GM18508 (cell line): ENCODE data around the gene OTX2.

Experiments used
- ATAC-seq: cut with Tn5 transposase; IDR thresholded peaks from one replicate; pipeline ENCODE4 v1.9.1; 2021; ENCODE audit warnings: moderate number of reproducible peaks; ENCODE audit not compliant: insufficient read depth, unreplicated experiment

The OTX2 gene

DNA sequence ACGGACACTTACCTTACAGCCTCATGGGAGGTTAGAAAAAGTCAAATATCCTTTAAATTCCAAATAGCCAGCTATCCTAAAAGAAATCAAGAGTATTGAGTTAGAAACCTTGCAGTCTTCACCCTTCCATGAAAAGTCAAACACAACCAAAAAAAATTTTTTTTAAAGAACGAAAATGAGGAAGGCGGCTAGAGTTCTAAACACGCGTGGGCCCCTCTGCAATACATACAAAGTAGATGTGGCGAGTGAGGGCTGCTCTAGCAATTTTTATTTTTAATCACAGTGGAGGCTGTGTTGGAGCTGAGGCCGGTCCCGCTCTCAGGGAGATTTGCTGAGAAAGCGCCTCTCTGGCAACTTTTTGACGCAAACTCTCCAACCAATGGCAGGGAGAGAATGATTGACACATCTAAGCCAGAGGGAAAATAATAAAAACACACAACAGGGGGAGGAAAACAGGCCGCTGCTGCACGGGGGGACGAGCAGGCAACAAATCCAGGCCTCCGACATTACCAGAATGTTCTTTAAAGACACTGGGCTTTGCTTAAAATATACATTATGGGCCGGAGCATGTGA, at the start of gene OTX2:
TSS of gene OTX2 (minus strand) at position 333 of the 573 bp plus-strand sequence. CDS start 5,023 bp downstream, outside the sequence.
- ATAC-seq: no peak

DNA sequence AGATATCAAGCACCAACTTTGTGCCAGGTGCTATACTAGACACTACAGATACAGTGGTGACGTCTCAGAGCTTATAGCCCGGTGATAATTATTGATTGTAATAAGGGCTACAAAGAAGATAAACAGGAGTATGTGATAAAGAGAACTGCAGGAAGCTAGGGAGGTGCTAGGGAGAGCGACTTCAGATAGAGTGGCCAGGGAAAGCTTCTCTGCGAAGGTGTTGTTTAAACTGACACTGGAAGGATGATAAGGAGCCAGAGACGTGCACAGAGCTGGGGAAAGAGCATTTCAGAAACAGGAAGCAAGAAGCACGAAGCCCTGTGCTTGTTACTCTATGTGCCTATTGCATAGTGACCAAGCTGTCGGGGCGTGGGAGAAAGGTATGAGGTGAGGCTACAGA, 48.1 kb upstream of the OTX2 start:
- ATAC-seq: no peak

DNA sequence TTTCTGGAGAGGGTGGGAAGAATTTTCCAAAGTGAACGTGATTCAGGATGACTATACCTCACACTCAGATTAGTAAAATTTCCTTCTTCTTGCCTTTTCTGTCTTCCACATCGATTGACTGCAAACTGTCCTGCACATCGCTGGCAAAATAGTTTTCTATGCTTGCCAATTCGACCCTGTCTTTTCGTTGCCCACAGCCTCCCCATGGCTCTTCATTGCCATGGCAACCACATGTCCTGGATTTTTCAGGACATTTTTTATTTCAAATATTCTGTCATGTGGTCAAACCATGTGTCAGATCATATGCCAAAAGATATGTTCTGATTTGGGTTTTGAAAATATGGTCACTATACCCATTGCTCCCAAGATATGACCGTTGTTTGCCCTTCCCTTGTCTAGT, 46.9 kb upstream of the OTX2 start:
- no peak for ATAC-seq

DNA sequence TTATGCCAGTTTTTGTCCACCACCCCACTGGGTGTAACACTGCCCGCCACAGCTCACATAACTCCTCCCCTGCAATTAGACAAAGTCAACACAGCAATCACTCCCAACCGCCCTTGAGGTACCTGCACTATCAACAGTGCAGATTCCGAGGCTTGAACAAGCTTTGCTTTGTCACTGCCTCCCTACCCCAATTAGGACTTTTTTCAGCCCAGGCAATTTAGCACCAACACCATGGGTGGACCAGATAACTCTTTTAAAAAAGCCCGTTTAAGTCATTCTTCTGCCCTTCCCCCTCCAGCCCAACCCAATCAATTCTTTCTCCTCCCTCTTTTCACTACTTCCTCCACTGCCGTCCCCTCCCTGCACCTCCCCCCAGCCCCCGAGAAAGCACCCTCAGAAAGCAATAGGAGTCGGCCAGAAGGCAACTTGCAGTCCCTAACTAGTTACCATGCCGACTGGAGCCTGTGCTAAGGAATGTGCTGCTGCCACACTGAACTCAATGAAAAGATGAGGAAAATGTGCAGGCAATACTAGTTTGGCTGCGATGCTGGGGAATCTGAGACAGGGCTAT, 45.7 kb upstream of the OTX2 start:
- ATAC-seq: no peak

DNA sequence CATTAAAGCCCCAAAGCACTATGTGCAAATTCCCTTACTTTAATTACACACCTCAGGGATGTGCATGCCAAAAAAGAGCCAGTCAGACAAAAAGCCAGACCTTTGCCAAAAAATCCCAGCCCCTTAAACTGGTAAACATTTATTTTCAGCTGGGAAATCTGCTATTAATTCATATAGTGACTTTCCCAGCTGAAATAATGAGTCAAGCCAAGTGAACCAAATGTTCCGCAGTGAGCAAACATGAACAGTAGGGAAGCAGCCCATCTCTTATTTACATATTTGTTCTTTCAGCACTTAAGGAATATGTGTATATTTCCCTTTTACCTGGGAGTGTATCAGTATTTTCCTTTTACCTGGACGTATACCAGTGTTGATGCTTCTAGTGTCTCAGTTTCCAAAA, 44.0 kb upstream of the OTX2 start:
- no peak for ATAC-seq

DNA sequence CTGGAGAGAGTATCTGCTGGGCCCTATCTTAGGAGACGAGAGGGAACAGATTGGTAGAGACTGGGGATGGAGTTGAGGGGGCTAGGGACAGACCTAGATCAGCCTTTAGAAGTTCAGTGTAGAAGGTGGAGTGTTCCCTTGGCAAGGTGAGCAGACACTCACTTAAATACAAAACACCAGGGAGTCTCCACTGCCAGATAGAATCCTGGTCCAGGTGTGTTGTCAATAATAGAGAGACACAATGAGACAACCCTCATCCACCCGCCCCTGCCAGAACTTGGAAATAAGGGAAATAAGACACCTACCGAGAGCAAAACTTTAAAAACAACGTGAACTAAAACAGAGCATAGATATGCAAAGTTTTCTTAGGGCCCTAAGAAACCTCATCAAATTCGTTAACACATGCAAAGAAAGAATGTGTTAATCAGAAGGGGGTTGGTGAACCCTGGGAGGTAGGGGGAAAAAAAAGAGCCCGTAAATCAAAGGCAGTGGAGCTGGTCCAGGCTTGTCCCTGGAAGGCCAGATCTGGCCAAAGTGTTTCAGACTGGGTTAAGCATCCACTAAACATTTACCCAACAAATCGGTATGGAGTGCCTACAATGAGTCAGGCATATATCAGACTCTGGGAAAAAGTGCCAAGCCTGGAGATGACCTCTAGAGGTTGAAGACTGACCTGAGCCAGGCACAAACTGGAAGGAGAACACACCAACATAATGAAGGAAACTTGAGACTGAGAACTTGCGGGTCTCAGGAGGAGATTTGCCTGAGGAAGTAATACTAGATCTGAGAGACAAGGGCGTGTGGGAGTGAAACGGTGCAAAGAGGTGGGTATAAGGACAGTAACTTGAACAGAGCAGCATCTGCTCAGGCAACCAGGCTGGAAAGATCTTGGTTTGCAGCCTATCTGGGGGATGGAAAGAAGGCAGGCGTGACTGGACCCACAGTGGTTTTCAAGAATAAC, 37.0 kb upstream of the OTX2 start:
- no peak for ATAC-seq

DNA sequence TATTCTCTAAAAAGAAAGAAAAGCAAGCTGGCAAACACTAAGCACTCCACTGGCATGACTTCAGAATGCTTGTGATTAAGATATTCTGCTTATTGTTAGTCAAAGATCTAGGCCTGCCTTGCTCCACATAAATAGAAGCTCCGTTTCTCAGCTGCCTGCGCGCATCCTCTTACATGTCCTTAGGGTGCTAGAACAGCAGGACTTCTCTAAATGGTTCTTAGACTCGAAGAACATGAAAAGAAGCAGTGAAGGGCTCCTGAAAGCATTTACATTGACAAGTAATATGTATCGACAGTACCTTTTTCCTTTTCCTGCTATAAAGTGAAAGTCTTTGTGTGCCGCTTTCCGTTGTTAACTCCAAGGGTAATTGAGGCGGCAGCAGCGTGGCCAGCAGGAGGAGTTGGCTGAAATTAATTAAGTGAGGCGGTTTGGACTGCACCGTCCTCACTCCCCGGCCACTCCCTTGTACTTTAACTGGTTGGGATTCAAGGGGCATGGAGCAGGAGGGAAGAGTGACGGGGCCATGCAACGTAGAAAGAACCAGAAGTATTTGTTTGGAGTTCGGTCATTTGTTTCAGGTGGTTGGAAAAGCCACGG, 34.2 kb upstream of the OTX2 start:
- ATAC-seq: no peak

DNA sequence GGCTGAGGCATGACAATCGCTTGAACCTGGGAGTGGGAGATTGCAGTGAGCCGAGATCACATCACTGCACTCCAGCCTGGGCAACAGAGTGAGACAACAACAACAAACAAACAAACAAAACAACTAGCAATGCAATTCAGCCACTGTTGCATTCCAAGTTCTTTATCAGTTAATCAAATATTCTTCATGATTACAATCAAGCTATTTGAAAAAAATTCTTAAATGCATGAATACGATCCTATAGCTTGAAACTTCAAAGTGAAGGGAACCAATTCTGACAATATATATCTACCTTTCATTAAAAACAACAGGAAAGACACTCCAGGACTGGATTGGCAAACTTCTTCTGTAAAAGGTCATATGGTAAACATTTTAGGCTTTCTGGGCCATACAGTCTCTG, 31.3 kb upstream of the OTX2 start:
- no peak for ATAC-seq

DNA sequence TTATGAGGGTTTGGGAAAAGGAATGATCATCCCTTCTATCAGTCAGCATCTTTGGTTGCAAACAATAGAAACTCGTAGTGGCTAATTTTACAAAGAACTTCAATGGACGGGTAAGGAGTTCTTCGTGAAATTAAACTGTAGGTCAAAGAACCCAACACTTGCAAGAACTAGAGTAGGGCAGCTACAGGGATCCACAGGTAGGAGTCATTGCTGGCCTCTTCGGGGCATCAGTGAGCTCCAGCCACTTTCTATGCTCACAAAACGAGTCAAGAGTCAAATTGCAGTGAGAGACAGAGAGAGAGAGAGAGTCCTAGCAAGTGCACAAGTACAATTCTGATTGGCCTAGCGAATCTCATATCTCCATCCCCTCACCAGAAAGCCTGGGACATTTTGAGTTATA, 29.9 kb upstream of the OTX2 start:
- ATAC-seq: no peak

DNA sequence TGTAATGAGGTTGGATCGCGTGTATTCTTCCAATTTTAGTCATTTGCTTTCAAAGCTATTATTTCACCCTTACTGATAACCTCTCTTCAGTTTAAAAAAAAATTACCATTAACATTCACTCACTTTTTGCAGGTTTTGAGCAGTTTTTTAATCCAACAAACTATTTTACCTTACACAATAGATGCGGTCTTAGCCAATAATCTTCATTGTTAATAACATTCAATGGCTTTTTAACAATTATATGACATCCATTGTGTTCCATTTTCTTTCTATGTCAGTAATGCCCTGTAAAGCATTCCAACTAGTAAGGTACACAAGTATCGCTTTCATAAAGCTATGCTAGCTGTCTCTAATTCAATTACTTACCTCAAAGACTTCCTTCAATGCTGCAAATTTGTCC, 18.9 kb upstream of the OTX2 start:
- no peak for ATAC-seq

DNA sequence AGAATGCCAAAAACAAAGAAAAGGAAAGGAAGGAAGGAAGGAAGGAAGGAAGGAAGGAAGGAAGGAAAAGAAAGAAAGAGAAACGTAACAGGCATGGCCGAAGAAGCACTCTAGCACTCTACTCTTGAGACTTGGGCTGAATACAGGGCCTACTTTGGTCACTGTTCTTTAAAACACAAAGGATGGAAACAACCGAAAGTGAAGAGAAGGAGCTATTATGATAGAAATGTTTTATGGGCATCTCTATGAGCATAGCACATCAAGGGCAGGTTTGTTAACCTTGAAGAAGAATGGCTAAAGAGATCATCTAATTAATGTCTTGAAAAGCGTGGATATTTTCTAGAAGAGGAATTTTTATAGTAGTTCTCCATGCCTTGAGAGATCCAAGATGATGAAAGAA, 15.9 kb upstream of the OTX2 start:
- no peak for ATAC-seq

DNA sequence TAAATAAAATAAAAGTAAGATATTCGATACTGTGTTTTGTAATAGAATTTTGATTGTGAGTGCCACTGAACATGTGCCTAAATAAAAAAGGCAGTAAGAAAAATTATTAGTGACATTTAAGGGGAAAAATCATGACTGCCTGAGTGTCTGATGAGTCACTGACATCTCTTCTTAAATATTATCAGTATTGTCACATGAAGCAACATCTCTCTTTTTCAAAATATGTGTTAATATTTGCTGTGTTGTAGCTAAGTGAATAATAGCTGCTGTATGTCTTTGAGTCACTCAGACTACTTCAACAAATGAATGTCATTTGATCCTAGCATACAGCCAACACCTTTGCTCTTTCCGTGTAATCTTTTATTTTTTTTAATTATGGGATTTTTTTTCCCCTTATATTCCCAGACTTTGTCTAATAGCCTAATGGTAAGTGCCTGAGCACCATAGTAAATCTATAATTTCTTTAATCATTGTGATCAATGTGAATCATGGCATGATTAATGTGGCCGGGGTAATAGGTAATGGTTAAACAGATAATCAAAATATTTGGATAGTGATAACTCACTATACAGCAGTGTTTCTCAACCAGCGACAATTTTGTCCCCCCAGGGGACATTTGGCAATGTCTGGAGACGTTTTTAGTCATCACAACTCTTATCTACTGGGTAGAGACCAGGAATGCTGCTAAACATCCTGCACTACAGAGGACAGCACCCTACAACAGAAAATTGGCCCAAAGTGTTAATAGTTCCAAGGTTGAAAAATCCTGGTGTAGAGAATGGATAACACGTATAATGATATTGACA, 11.7 kb upstream of the OTX2 start:
- no peak for ATAC-seq

DNA sequence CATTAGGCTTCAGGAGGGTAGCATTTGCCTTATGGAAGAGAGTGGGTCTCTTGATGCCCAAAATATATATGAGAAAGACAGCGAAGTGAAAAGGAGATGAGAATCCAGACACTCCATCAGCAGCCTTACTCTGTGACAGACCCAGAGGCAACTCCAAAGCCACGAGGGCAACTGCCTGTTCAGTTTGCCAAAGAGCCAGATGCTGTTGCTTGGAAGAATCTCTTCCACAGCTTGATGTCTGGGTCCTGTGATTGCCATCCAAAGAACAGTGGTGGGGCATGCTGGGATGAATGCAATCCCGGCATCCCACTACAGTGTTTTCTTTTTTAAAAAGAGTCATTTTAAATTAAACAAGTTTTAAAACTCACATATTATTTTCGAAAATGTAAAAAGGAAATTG, 10.9 kb upstream of the OTX2 start:
- no peak for ATAC-seq

DNA sequence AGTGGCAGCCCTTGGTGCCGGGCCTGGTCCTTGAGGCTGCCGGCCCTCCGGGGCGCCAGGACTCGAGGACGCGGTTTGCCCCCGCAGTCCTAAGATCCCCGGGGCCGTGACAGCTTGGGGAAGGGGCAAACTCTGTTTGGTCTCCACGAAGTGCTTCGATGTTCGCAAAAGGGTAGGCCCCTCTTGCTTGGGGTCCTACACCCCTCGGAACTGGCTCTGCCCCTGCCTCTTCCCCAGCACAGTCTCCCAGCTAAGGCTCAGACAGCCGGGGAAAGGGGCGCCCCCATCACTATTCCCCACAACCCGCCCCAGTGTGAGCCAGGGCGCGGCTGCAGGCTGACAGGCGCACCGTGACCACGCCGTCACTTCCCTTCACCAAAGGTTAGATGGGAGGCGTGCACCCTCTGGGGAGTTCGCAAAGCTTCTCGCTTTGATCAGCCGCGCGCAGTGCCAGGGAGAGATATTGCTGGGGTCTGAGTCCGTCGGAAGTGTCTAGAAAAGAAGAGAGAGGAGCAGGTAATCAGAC, 7.2 kb upstream of the OTX2 start:
- ATAC-seq: no peak

DNA sequence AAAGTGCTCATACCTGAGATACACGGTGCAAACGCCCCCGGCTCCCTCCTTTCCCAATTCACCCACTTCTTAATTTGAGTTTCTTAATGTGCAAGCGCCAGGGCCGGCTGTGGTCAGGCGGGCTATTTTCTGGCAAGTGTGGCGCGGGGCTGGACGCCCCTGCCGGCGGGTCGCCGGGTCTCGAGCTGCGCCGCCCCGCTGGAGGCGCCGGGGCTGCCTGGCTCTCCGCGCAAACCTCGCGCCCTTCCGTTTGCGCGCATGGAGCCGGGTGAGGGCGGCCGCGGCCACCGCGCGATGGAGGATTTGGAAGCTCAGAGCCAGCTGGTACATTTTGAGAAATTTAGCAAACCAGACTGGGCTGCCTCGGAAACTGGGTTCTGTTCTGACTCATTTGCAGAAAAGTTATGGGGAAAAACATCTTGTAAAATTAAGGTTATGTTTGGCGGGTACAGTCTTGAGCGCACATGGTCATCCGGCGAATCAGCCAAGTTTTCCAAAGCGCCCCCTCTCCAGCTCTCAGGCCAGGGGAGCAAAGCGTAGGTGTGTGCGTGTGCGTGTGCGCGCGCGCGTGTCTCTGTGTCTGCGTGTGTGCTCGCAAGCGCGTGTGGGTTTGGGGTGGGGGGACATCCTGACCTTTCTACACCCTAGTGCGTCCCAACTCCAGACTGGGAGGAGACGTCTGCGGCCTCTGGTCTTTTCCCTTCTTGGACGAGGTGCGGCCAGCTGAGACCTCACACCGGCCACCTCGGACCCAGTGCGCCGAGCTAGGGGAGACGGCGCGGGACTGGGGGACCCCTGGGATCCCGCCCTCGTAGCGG, 6.5 kb upstream of the OTX2 start:
- ATAC-seq: no peak

DNA sequence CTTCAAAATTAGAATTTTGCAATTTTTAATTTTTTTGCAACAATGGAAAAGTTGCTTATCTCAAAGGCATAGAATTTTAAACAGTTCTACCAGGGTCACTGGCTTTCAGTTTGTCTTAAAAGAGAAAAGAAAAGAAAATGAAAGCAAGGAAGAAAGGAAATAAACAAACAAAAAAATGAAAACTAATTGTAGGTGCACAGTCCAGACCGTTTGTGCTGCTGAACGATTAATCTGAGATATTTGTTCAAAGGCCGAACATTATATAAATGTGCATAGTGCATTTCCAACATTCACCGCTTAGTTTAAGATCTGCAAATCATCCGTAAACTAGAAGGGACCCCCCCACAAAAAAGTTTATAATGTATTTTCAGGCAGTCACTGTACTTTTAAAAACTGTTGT, 5.5 kb upstream of the OTX2 start:
- ATAC-seq: no peak

DNA sequence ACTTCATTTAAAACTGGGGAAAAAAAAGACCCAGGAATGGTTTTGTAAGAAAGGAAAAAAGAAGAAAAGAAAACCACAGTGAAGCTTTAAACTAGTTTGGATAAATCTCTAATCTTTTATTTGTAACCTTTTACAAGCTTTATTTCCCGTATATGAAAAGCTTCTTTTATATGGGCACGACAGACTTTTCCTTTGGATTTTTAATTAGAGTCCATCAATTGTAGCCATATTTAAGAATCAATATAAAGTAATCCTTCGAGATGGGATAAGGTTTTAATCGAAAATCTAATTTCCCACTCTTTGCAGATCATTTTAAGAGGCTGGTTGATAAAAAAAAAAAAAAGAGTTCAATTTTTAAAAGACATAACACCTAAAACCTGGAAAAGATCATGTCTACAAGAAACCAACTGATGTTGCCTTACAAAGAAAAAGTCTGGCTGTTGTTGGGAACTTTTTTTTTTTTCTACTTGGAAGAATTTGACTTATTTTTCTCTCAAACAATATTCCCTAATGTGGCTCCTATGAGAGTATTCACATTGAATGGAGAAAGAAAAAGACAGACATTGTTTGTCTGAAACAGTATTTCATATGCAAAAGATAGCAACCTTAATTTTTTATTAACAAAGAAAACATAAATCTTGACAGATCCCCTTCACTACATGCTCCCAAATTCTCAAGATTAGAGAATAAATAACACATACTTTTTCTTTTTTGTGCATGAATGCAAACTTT, 4.9 kb upstream of the OTX2 start:
- ATAC-seq: no peak

DNA sequence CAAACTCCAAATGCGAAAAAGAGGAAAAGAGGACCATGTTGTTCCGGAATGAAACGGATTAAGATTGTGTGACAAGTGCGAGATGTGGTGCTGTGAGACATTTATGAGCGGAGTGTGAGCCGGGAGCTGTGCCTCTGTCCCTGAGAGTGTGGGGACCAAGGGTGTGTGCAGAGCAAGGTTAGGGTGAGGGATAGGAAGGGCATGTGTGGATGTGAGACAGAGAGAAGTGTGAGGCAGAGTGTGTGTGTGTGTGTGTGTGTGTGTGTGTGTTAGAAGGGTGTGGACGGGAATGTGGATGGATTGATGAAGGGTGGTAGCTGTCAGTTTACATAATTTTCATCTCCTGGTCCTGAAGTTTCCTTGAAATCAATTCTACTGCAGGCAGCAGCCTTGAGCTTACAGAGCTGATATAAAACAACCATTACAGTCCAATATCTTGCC, 4.3 kb upstream of the OTX2 start:
- no peak for ATAC-seq

DNA sequence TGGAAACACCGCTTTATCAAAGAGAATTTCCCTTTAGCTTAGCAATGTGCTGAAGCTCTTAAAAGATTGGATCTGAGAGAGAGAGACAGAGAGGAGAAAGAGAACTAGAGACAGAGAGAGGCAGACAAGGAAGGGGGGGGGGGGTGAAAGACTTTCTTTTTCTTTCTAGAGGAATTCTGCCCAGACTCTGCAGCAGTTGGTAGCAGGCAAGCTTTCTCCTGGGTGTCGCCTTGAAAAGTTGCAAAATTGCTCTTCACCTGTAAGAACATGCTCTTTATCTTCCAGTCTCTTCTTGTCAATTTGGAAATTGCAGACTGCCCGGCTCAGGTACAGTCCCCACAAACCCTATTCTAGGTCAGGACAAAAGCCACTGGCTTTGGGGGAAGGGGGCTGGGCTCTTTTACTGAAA, 2.9 kb upstream of the OTX2 start:
- ATAC-seq: no peak
